Mesendoderm (in vitro differentiated cells): ENCODE measurements around the gene PDZD8.

Experiments used
- DNase-seq: peaks from one replicate; pipeline ENCODE4 v3.0.0; 2013
- H2AK5ac ChIP-seq: 2 replicates; pipeline ENCODE4 v1.6.1; 2013; ENCODE audit warnings: low read length, inconsistent platforms
- H2BK120ac ChIP-seq: 2 replicates; pipeline ENCODE4 v1.6.1; 2013; ENCODE audit warnings: low read depth, mild to moderate bottlenecking, low read length, moderate library complexity, mixed read lengths
- H2BK15ac ChIP-seq: replicated peaks from 2 replicates; pipeline ENCODE4 v1.6.1; 2013; ENCODE audit warnings: low read depth, mild to moderate bottlenecking, moderate library complexity
- H2BK5ac ChIP-seq: 2 replicates; pipeline ENCODE4 v1.6.1; 2013; ENCODE audit warnings: low read length, inconsistent platforms
- H3K18ac ChIP-seq: 2 replicates; pipeline ENCODE4 v1.6.1; 2013; ENCODE audit warnings: mild to moderate bottlenecking, low read length, mixed read lengths
- H3K23ac ChIP-seq: one replicate; pipeline ENCODE4 v1.6.1; 2013; ENCODE audit warnings: low read length
- H3K27ac ChIP-seq: 2 replicates; pipeline ENCODE4 v1.5.1; 2013; ENCODE audit warnings: low read depth, mild to moderate bottlenecking, inconsistent platforms, low read length, moderate library complexity
- H3K27me3 ChIP-seq: 2 replicates; pipeline ENCODE4 v1.6.1; 2013; ENCODE audit warnings: low read length, control low read depth, mild to moderate bottlenecking, inconsistent platforms; ENCODE audit not compliant: insufficient read depth, poor library complexity
- H3K36me3 ChIP-seq: 2 replicates; pipeline ENCODE4 v1.6.1; 2013; ENCODE audit warnings: low read length, inconsistent platforms; ENCODE audit not compliant: control insufficient read depth, insufficient read depth
- H3K4ac ChIP-seq: one replicate; pipeline ENCODE4 v1.6.1; 2013; ENCODE audit warnings: low read depth, mild to moderate bottlenecking, low read length, moderate library complexity
- H3K4me1 ChIP-seq: 2 replicates; pipeline ENCODE4 v1.6.1; 2013; ENCODE audit warnings: low read depth, low read length, inconsistent platforms; ENCODE audit not compliant: control insufficient read depth
- H3K4me2 ChIP-seq: 2 replicates; pipeline ENCODE4 v1.6.1; 2013; ENCODE audit warnings: low read length
- H3K4me3 ChIP-seq: 2 replicates; pipeline ENCODE4 v1.5.1; 2013; ENCODE audit warnings: mild to moderate bottlenecking, low read length
- H3K56ac ChIP-seq: one replicate; pipeline ENCODE4 v1.6.1; 2013; ENCODE audit warnings: low read length
- H3K79me1 ChIP-seq: 2 replicates; pipeline ENCODE4 v1.6.1; 2013; ENCODE audit warnings: low read length, inconsistent platforms
- H3K79me2 ChIP-seq: 2 replicates; pipeline ENCODE4 v1.6.1; 2013; ENCODE audit warnings: mild to moderate bottlenecking, low read length; ENCODE audit not compliant: control insufficient read depth, insufficient read depth
- H3K9ac ChIP-seq: 2 replicates; pipeline ENCODE4 v1.6.1; 2013; ENCODE audit warnings: low read length, inconsistent platforms
- H4K5ac ChIP-seq: one replicate; pipeline ENCODE4 v1.6.1; 2013; ENCODE audit warnings: low read length
- H4K8ac ChIP-seq: one replicate; pipeline ENCODE4 v1.6.1; 2013; ENCODE audit warnings: low read depth, mild to moderate bottlenecking, control low read depth, low read length, moderate library complexity

Gene PDZD8

DNA sequence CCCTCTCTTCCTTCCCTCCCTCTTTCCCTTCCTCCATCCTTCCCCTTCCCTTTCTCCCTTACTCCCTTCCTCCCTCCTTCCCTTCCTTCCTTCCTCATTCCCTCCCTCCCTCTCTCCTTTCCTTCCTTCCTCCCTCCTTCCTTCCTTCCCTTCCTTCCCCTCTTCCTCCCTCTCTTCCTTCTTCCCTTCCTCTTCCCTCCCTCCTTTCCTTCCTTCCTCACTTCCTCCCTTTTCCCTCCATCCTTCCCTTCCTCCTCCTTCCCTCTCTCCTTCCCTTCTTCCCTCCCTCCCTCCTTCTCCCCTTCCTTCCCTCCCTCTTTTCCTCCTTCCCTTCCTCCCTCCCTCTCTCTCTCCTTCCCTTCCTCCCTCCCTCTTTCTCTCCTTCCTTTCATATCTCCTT is 147.0 kb downstream of the PDZD8 start:
- Histone ChIP-seq H3K4ac (no peak overlapping the region), H2BK120ac (no peak overlapping the region), H2AK5ac (no peak overlapping the region), H3K27me3 (no peaks in the 10 kb centered on the region), H3K4me1 (no peaks in the 10 kb centered on the region), H3K23ac (no peak overlapping the region), H3K79me2 (no peaks in the 10 kb centered on the region), H2BK5ac (no peak overlapping the region), H2BK15ac (no peak overlapping the region), H3K18ac (no peak overlapping the region), H3K36me3 (no peaks in the 10 kb centered on the region), H3K4me2 (no peak overlapping the region), H4K5ac (no peak overlapping the region), H3K27ac (no peak overlapping the region), H3K79me1 (no peaks in the 10 kb centered on the region), H4K8ac (no peak overlapping the region), H3K9ac (no peak overlapping the region), H3K4me3 (no peak overlapping the region), H3K56ac (no peak overlapping the region)
- no peak for DNase-seq
